Kidney epithelial cell (primary cell): Measurements from ENCODE around the gene PHLDA1. TPM values are rescaled to one million over a fixed set of nuclear protein-coding genes. Genes with fewer than 3 reads are reported as not detected.
A peak's percentile ranks its signal among the peaks of the same experiment; 100 is the strongest.

Experiments used
- DNase-seq: peaks from one replicate; pipeline ENCODE4 v3.0.0-alpha.2; 2010; ENCODE audit warnings: low read depth
- H3K27me3 ChIP-seq: 2 replicates; pipeline ENCODE4 v1.6.0; 2011; ENCODE audit warnings: low read length; ENCODE audit not compliant: control insufficient read depth, insufficient read depth
- H3K36me3 ChIP-seq: 2 replicates; pipeline ENCODE4 v1.5.1; 2011; ENCODE audit warnings: low read length; ENCODE audit not compliant: control insufficient read depth, insufficient read depth
- H3K4me3 ChIP-seq: 2 replicates; pipeline ENCODE4 v1.5.1; 2011; ENCODE audit warnings: low read depth, mild to moderate bottlenecking, control low read depth, low read length
- CTCF ChIP-seq: IDR thresholded peaks from 2 replicates; pipeline ENCODE4 v1.5.1; 2011; ENCODE audit warnings: mild to moderate bottlenecking, moderate library complexity, low read length, control low read depth, inconsistent platforms; ENCODE audit not compliant: insufficient read depth, poor library complexity, severe bottlenecking
- total RNA-seq: library from RNA; depleted of rRNA; stranded (reverse); fragments of >200 nt; gene quantifications from 2 replicates; pipeline ENCODE4 v1.2.3, GENCODE V29; 2015

The PHLDA1 gene
- total RNA-seq, 1 donor from 2014 or later, result 113 TPM

- Histone ChIP-seq H3K27me3 (no peaks in the 10 kb centered on the region), H3K36me3 (peaks cover 3% of the 10 kb centered on the region), H3K4me3 (no peak overlapping the region)
- no peak for DNase-seq
- TF ChIP-seq CTCF, result no peak
Measured at GRCh38 chr12:76035045-76035444, 3.5 kb upstream of the PHLDA1 start.

- Histone ChIP-seq H3K36me3 (peaks cover 3% of the 10 kb centered on the region), H3K4me3 (peak overlapping the region; percentile 99), H3K27me3 (no peaks in the 10 kb centered on the region)
- DNase-seq, result no peak
- no peak for TF ChIP-seq CTCF
Measured at GRCh38 chr12:76033081-76034011, 1.8 kb upstream of the PHLDA1 start.

- DNase-seq, result no peak
- H3K36me3 ChIP-seq, result peaks cover 3% of the 10 kb centered on the region
Measured at GRCh38 chr12:76032043-76032981, 736 bp upstream of the PHLDA1 start.

GRCh38 chr12:76031081-76031413 lies 529 bp downstream of the PHLDA1 start:
- TF ChIP-seq CTCF, result no peak
- DNase-seq, result no peak
- Histone ChIP-seq H3K27me3 (no peaks in the 10 kb centered on the region), H3K4me3 (peak overlapping the region; percentile 99), H3K36me3 (peaks cover 3% of the 10 kb centered on the region)

More at GRCh38 chr12:76032043-76032981, 736 bp upstream of the PHLDA1 start:
- TF ChIP-seq CTCF, result no peak
- Histone ChIP-seq H3K4me3 (peak overlapping the region; percentile 99), H3K27me3 (no peaks in the 10 kb centered on the region)

GRCh38 chr12:76030341-76031080 lies 1.1 kb downstream of the PHLDA1 start:
- no peak for DNase-seq
- peak overlapping the region; percentile 99 for H3K4me3 ChIP-seq
- TF ChIP-seq CTCF, result no peak

More at GRCh38 chr12:76030341-76031080, 1.1 kb downstream of the PHLDA1 start:
- Histone ChIP-seq H3K27me3 (no peaks in the 10 kb centered on the region), H3K36me3 (peaks cover 3% of the 10 kb centered on the region)
